Ovary (tissue), 9 donors: ENCODE measurements around the gene ZNF813. TPM values are rescaled to one million over a fixed set of nuclear protein-coding genes. Genes with fewer than 3 reads are reported as not detected.

Source experiments
- DNase-seq, 5 donors: peaks; one replicate each; pipeline ENCODE4 v3.0.0-alpha.2; 2019 to 2020
- H3K27ac ChIP-seq, 2 donors: fragments of 200-600 bp; one replicate each; pipeline versions ENCODE4 v1.5.1 to v1.8.0; 2019 to 2022
- H3K27me3 ChIP-seq: fragments of 200-600 bp; one replicate; pipeline ENCODE4 v1.8.0; 2022
- H3K36me3 ChIP-seq: fragments of 200-600 bp; sonication (generic); one replicate; pipeline ENCODE4 v1.5.1; 2019
- H3K4me1 ChIP-seq: one replicate; pipeline ENCODE4 v1.8.1; 2013; ENCODE audit warnings: mild to moderate bottlenecking, moderate library complexity; ENCODE audit not compliant: insufficient read depth
- H3K4me3 ChIP-seq: fragments of 200-600 bp; sonication (generic); one replicate; pipeline ENCODE4 v1.5.1; 2017
- H3K9me3 ChIP-seq, 2 donors: fragments of 200-600 bp in 1 of 2; sonication (generic) in 1 of 2; one replicate each; pipeline versions ENCODE4 v1.5.1 to v1.8.1; 2013 to 2019; ENCODE audit warnings: mild to moderate bottlenecking in 1 of 2, moderate library complexity in 1 of 2
- CTCF ChIP-seq, 3 donors: fragments of 450-650 bp in 2 of 3; fragments of 200-600 bp in 1 of 3; IDR thresholded peaks; one replicate each; pipeline versions ENCODE4 v1.5.1 to v1.8.0; 2016 to 2022; ENCODE audit warnings: antibody characterized with exemption in 3 of 3, mild to moderate bottlenecking in 1 of 3
- EP300 ChIP-seq: sonication (generic); formaldehyde crosslinking; IDR thresholded peaks from one replicate; pipeline ENCODE4 v1.6.1; 2017; ENCODE audit warnings: antibody characterized with exemption
- POLR2A ChIP-seq: fragments of 450-650 bp; IDR thresholded peaks from one replicate; pipeline ENCODE4 v1.6.1; 2017; ENCODE audit warnings: antibody characterized with exemption, mild to moderate bottlenecking, moderate library complexity
- WGBS, 3 donors: extraction: QIAGEN DNeasy Blood & Tissue Kit in 1 of 3; methylation state at CpG; one replicate each; pipeline versions ENCODE4 v1.1.5 to v1.1.7; 2013 to 2017; 5-methylcytosine and 5-hydroxymethylcytosine counted together
- intact Hi-C, 4 donors: fragments of 100-400 bp; cut with DNase I; formaldehyde crosslinking; loops; one replicate each; pipeline versions ENCODE4 v1.11.0 to v1.15.1; 2022 to 2023
- polyA plus RNA-seq, 2 donors: library from polyadenylated mRNA; stranded (reverse); fragments of 200-250 nt in 1 of 2; fragments of 350-450 nt in 1 of 2; fragmentation: Illumina TruSeq in 1 of 2; extraction: RNeasy Lipid Tissue Mini Kit (QIAGEN cat#74804) in 1 of 2; gene quantifications; one replicate each; pipeline ENCODE4 v1.2.3, GENCODE V29; 2013 to 2014
- total RNA-seq, 7 donors: library from RNA; depleted of rRNA in 2 of 7; stranded (reverse); fragments of >200 nt in 2 of 7; fragmentation: NEBNext Ultra II Directional in 3 of 7; extraction: Animal tissue kit (Norgen Biotek cat#: 25700) in 3 of 7; gene quantifications; one replicate each; pipeline versions ENCODE4 v1.1.0 to v1.2.4, GENCODE V29; 2016 to 2023
- donor health status: DM: no; HTN: no; CAD: no; lungs with moderate emphysema.
- donor health status: DM: no; HTN: no; CAD: no.
- donor health status: Bipolar disorder and iron deficiency.
- donor health status: DM: yes; HTN: yes; CAD: no.
- donor health status: DM: no; HTN: no; CAD: no.
- donor health status: DM: yes; HTN: yes; CAD: no.

Gene ZNF813
- total and polyA plus RNA-seq, 9 donors: 1.9 to 6.0 (median 3.1) TPM

- peak overlapping the region; percentile 71 for H3K4me3 ChIP-seq
- H3K27ac ChIP-seq: peak overlapping the region; percentile 72 to 88
- DNase-seq: no peak
- H3K9me3 ChIP-seq: no peaks in the 10 kb centered on the region
- intact Hi-C loops: no loop called here
- H3K36me3 ChIP-seq: no peaks in the 10 kb centered on the region
- H3K4me1 ChIP-seq: peaks cover 2% of the 10 kb centered on the region
- WGBS, 3 donors: 42 to 62% (median 52%) methylated on average over 11 of the region's 11 CpGs
- H3K27me3 ChIP-seq: no peaks in the 10 kb centered on the region
- TF ChIP-seq EP300 (no peak), POLR2A (no peak), CTCF (IDR thresholded peaks at IDR 0.05) (no peak)
Observed at GRCh38 chr19:53537121-53537520, 69.6 kb downstream of the ZNF813 start.

- DNase-seq: peak; percentile 75 to 88 (median 88)
- intact Hi-C loops: no loop called here
- Histone ChIP-seq H3K36me3 (no peaks in the 10 kb centered on the region), H3K4me3 (peak within 1 kb of the TSS; percentile 71), H3K27ac (peak within 1 kb of the TSS; percentile 72 to 88), H3K27me3 (no peaks in the 10 kb centered on the region), H3K9me3 (no peaks in the 10 kb centered on the region), H3K4me1 (peaks cover 2% of the 10 kb centered on the region)
- WGBS, 3 donors: 56 to 67% (median 61%) methylated on average over 76 to 81 of the region's 81 CpGs
- TF ChIP-seq POLR2A (peak; percentile 73), EP300 (no peak), CTCF (IDR thresholded peaks at IDR 0.05) (peak in 2 of 3 donors; percentile 72 to 77)
Observed at GRCh38 chr19:53537521-53538377, 70.2 kb downstream of the ZNF813 start, which contains the start of gene ZNF331. Gene ZNF331 (plus strand): TSS chr19:53538145. CDS start chr19:53569377, 31,232 bp downstream.

GRCh38 chr19:53538378-53539109 is 71.0 kb downstream of the ZNF813 start:
- 53 to 57% (median 56%) methylated on average over 35 to 36 of the region's 36 CpGs for WGBS, 3 donors
- Histone ChIP-seq H3K27me3 (no peaks in the 10 kb centered on the region), H3K27ac (peak overlapping the region; percentile 72 to 73), H3K4me3 (peak overlapping the region; percentile 71), H3K36me3 (no peaks in the 10 kb centered on the region), H3K4me1 (peaks cover 2% of the 10 kb centered on the region), H3K9me3 (no peaks in the 10 kb centered on the region)
- intact Hi-C loops: no loop called here
- no peak for DNase-seq
- TF ChIP-seq EP300: no peak
- no peak for TF ChIP-seq CTCF (IDR thresholded peaks at IDR 0.05)
- no peak for TF ChIP-seq POLR2A

DNA sequence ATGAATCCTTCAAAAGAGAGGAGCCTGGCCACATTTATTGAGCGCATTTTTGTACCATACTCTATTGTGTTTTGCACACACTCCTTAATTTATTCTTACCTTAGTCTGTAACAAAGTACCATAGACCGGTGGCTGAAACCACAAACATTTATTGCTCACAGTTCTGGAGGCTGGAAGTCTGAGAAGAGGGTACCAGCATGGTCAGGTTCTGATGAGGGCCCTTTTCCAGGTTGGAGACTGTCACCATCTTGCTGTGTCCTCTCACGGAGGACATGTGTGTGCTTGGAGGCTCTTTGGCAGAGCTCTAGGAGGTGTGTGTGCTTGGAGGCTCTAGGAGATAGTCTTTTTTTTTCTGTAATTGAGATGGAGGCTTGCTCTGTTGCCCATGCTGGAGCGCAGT is 72.6 kb downstream of the ZNF813 start:
- Histone ChIP-seq H3K4me3 (no peak overlapping the region), H3K27ac (peak overlapping the region in 1 of 2 donors; percentile 23), H3K9me3 (no peaks in the 10 kb centered on the region), H3K36me3 (no peaks in the 10 kb centered on the region), H3K27me3 (no peaks in the 10 kb centered on the region), H3K4me1 (peaks cover 2% of the 10 kb centered on the region)
- TF ChIP-seq POLR2A: no peak
- TF ChIP-seq CTCF (IDR thresholded peaks at IDR 0.05): no peak
- no peak for TF ChIP-seq EP300
- intact Hi-C loops: no loop called here
- no peak for DNase-seq
- 73 to 98% (median 92%) methylated on average over 4 of the region's 4 CpGs for WGBS, 3 donors
